ENCODE data around the gene RAB11FIP4.

RAB11FIP4 gene

DNA sequence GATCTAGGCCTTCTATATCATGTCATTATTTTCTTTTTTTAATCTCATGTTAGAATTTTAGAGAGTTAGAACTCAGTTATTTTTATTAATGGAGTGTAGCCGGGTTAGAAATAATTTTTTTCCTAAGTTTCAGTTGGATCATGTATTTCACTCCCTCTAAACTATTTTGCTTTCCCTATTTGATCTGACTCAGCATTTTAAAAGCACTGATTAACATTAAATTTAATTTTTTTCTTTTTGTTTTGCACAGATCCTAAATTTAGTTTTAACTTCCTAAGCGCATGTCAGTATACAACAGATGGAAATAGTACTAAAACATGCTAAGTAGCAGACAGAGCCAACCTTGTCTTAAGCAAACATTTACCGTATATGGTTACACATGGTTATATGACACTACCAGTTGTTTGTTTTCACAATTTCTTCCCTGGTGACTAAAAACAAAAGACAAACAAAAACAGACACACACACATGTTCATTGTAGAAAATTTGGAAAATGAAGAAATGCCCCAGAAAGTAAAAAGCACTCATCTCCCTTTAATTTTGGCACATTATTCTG is 33.6 kb upstream of the RAB11FIP4 start:
- Histone ChIP-seq H3K4me1 (no peaks in the 10 kb centered on the region), H3K27ac (no peak overlapping the region), H3K27me3 (ENCODE audit: control insufficient read depth, insufficient read depth, low read length) (no peaks in the 10 kb centered on the region), H3K9ac (no peak overlapping the region), H3K36me3 (ENCODE audit: control insufficient read depth, insufficient read depth, low read length) (no peaks in the 10 kb centered on the region), H3K4me3 (ENCODE audit: low read depth, low read length) (no peak overlapping the region), H3K79me2 (no peaks in the 10 kb centered on the region), H3K4me2 (ENCODE audit: low read length) (no peak overlapping the region), H2AFZ (no peak overlapping the region), H3K9me3 (ENCODE audit: control insufficient read depth, low read length) (no peaks in the 10 kb centered on the region)
- no peak for TF ChIP-seq CTCF (IDR thresholded peaks at IDR 0.05)

GRCh38 chr17:31364012-31364411 is 27.5 kb upstream of the RAB11FIP4 start:
- no peaks in the 10 kb centered on the region for H3K79me2 ChIP-seq
- no peaks in the 10 kb centered on the region for H3K9me3 ChIP-seq (ENCODE audit: control insufficient read depth, low read length)
- no peak overlapping the region for H3K27ac ChIP-seq
- no peak overlapping the region for H3K4me3 ChIP-seq (ENCODE audit: low read depth, low read length)
- no peak overlapping the region for H2AFZ ChIP-seq
- H3K9ac ChIP-seq: no peak overlapping the region
- no peak for TF ChIP-seq CTCF (IDR thresholded peaks at IDR 0.05)
- no peaks in the 10 kb centered on the region for H3K27me3 ChIP-seq (ENCODE audit: control insufficient read depth, insufficient read depth, low read length)
- no peak overlapping the region for H3K4me2 ChIP-seq (ENCODE audit: low read length)
- H3K36me3 ChIP-seq (ENCODE audit: control insufficient read depth, insufficient read depth, low read length): no peaks in the 10 kb centered on the region
- no peaks in the 10 kb centered on the region for H3K4me1 ChIP-seq

DNA sequence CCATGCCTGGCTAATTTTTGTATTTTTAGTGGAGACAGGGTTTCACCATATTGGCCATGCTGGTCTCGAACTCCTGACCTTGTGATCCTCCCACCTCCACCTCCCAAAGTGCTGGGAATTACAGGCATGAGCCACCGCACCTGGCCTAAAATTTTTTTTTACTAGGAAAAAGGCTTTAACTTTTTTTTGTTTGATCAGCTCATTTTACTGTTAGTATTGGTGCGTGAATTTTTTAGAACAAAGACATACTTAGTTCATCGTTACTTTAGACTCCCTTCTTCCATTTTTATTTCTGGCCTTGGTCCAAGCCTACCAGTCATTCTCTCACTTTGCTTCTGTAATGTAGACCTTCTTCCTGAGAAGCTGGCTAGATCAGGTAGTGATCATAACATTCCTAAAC is 25.4 kb upstream of the RAB11FIP4 start:
- no peaks in the 10 kb centered on the region for H3K9me3 ChIP-seq (ENCODE audit: control insufficient read depth, low read length)
- no peak overlapping the region for H3K4me3 ChIP-seq (ENCODE audit: low read depth, low read length)
- H3K9ac ChIP-seq: no peak overlapping the region
- H3K36me3 ChIP-seq (ENCODE audit: control insufficient read depth, insufficient read depth, low read length): no peaks in the 10 kb centered on the region
- H2AFZ ChIP-seq: no peak overlapping the region
- TF ChIP-seq CTCF (IDR thresholded peaks at IDR 0.05): no peak
- no peak overlapping the region for H3K4me2 ChIP-seq (ENCODE audit: low read length)
- H3K4me1 ChIP-seq: no peaks in the 10 kb centered on the region
- H3K27me3 ChIP-seq (ENCODE audit: control insufficient read depth, insufficient read depth, low read length): no peaks in the 10 kb centered on the region
- H3K27ac ChIP-seq: no peak overlapping the region
- H3K79me2 ChIP-seq: no peaks in the 10 kb centered on the region

GRCh38 chr17:31369266-31369665 is 22.2 kb upstream of the RAB11FIP4 start:
- Histone ChIP-seq H3K36me3 (ENCODE audit: control insufficient read depth, insufficient read depth, low read length) (no peaks in the 10 kb centered on the region), H3K9ac (no peak overlapping the region), H3K4me1 (no peaks in the 10 kb centered on the region), H3K4me3 (ENCODE audit: low read depth, low read length) (no peak overlapping the region), H2AFZ (no peak overlapping the region), H3K4me2 (ENCODE audit: low read length) (no peak overlapping the region), H3K79me2 (no peaks in the 10 kb centered on the region), H3K27ac (no peak overlapping the region), H3K9me3 (ENCODE audit: control insufficient read depth, low read length) (no peaks in the 10 kb centered on the region), H3K27me3 (ENCODE audit: control insufficient read depth, insufficient read depth, low read length) (no peaks in the 10 kb centered on the region)
- TF ChIP-seq CTCF (IDR thresholded peaks at IDR 0.05): no peak

GRCh38 chr17:31371511-31372097 is 19.9 kb upstream of the RAB11FIP4 start:
- H3K27ac ChIP-seq: no peak overlapping the region
- no peaks in the 10 kb centered on the region for H3K36me3 ChIP-seq (ENCODE audit: control insufficient read depth, insufficient read depth, low read length)
- no peak for TF ChIP-seq CTCF (IDR thresholded peaks at IDR 0.05)

More at GRCh38 chr17:31371511-31372097, 19.9 kb upstream of the RAB11FIP4 start:
- Histone ChIP-seq H3K9me3 (ENCODE audit: control insufficient read depth, low read length) (no peaks in the 10 kb centered on the region), H3K79me2 (no peaks in the 10 kb centered on the region), H3K4me2 (ENCODE audit: low read length) (no peak overlapping the region), H3K27me3 (ENCODE audit: control insufficient read depth, insufficient read depth, low read length) (no peaks in the 10 kb centered on the region), H3K4me1 (no peaks in the 10 kb centered on the region), H3K9ac (no peak overlapping the region), H2AFZ (no peak overlapping the region), H3K4me3 (ENCODE audit: low read depth, low read length) (no peak overlapping the region)
